Fibroblast of villous mesenchyme (primary cell): ENCODE measurements around the gene VOPP1. TPM values are rescaled to one million over a fixed set of nuclear protein-coding genes. Genes with fewer than 3 reads are reported as not detected.

Experiments
- DNase-seq: peaks from one replicate; pipeline ENCODE4 v3.0.0-alpha.2; 2010; ENCODE audit warnings: low read depth
- H3K4me3 ChIP-seq: 2 replicates; pipeline ENCODE4 v1.5.1; 2011; ENCODE audit warnings: low read depth, mild to moderate bottlenecking, low read length
- total RNA-seq: library from RNA; depleted of rRNA; stranded (reverse); fragments of >200 nt; gene quantifications from 2 replicates; pipeline ENCODE4 v1.2.3, GENCODE V29; 2012
- TF ChIP-seq, protein P1 (sequence below): IDR thresholded peaks from 2 replicates; pipeline ENCODE4 v1.5.1; 2012; ENCODE audit warnings: low read depth, mild to moderate bottlenecking, low read length; ENCODE audit not compliant: insufficient read depth

The VOPP1 gene
- total RNA-seq, 1 donor: 81.2 TPM

DNA sequence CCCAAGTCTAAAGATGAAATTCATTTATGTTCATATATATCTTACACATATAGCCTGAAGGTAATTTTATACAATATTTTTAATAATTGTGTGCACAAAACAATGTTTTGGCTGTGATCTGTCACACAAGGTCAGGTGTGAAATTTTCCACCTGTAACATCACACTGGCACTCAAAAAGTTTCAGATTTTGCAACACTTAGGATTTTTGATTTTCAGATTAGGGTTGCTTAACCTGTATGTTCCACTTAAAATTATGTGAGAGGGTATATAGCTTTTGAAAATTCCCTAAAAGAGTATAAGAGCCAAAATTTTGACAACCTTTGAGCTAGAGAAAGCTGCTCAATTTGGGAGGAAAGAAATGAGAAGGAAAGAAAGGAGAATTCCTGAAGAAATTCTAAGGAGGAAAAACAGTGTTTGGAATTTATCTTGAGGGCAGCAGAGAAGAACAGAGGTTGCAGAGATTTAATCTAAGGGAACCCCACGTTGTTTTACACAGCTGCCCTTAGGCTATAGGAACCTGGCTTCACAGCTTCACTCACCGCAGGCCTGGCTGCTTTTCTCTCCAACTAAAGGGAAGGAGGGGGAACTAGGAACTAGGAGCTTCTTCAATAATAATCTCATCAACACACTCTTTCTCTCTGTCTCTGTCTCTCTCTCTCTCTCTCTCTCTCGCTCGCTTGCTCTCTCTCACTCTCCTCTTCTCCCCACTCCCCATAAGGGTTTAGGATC is 8.5 kb downstream of the VOPP1 start:
- peak; percentile 20 for DNase-seq
- no peak overlapping the region for H3K4me3 ChIP-seq
- TF ChIP-seq, protein P1, sequence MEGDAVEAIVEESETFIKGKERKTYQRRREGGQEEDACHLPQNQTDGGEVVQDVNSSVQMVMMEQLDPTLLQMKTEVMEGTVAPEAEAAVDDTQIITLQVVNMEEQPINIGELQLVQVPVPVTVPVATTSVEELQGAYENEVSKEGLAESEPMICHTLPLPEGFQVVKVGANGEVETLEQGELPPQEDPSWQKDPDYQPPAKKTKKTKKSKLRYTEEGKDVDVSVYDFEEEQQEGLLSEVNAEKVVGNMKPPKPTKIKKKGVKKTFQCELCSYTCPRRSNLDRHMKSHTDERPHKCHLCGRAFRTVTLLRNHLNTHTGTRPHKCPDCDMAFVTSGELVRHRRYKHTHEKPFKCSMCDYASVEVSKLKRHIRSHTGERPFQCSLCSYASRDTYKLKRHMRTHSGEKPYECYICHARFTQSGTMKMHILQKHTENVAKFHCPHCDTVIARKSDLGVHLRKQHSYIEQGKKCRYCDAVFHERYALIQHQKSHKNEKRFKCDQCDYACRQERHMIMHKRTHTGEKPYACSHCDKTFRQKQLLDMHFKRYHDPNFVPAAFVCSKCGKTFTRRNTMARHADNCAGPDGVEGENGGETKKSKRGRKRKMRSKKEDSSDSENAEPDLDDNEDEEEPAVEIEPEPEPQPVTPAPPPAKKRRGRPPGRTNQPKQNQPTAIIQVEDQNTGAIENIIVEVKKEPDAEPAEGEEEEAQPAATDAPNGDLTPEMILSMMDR: no peak

DNA sequence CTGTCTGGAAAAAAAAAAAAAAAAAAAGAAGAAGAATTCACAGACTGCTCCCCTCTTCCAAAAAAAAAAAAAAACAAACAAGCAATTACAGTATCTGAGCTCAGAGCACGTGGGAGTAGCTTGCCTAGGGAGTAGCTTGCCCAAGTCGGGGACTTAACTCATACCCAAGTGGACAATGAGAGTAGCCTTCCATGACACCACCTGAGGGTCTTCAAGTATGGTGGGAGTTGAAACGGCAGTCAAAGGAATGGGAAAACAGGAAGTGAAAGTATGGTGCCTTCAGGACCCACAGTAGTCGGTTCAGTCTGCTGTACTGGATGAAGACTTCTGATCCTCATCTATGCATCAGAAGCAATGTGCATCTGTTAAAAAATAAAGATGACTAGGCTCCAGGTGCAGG is 10.6 kb downstream of the VOPP1 start:
- TF ChIP-seq, protein P1: no peak
- no peak overlapping the region for H3K4me3 ChIP-seq
- DNase-seq: no peak

DNA sequence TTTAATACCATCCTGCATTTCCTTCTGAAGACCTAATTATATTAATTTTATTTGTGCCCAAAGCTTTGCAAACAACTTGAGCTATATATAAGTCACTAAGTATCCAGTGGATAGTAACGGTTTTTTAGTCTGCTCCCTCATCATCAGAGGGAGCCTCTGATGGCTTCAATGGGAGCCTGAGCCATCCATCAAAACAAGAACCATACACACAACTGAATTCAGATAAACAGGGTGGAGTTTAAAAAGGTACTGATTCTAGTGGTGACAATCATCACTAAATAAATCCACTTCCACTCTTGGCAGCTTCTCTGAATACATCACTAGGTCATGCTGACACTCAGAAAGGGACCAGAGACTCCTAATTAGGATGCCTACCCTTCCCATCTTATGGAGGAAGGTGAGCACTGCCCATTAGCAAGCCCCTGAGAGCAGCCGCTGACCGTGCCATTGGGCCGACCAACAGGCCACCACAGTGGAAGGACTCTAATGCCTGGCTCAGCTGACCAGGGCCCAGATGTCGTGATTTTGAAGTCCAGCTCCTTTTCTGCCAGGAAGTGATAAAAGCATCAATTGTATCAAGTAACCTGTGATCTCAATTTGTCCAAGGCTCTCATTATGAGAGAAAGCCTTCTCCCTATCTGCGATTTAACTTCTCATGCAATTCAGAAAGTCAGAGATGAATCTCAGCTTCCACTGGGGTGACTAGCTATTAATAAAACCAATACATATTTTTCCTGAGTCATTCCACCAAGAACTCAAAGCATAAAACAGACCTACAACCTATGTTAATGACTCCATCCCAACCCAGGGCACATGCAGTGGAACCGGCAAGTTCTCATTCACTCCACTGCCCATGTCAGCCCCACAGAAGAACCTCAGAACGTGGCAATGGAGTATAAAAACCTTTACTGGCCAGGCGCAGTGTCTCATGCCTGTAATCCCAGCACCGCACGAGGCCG is 13.1 kb downstream of the VOPP1 start:
- TF ChIP-seq, protein P1: no peak
- no peak overlapping the region for H3K4me3 ChIP-seq
- no peak for DNase-seq

DNA sequence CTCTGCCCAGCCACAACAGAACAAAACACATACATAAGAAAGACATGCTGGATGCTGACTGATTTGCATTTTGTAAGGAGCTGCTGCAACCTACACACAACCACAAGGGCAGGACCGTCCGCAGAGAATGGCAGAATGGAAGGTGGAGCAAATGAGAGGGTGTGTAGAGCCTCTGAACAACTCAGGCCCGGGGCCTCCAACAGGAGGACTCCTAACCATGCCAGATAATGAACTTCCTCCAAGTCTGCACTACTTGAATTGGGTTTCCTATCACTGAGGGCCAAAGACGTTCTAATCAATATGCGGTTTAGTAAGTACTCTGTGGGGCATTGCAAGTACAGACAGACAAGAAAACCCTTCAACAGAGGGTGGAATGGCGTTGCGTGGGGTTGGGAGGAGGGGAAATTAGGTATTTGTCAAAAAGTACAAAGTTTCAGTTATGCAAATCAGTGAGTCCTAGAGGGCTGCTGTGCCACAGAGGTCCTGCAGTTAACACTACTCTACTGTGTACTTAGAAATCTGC is 14.6 kb downstream of the VOPP1 start:
- no peak for DNase-seq
- TF ChIP-seq, protein P1: no peak

DNA sequence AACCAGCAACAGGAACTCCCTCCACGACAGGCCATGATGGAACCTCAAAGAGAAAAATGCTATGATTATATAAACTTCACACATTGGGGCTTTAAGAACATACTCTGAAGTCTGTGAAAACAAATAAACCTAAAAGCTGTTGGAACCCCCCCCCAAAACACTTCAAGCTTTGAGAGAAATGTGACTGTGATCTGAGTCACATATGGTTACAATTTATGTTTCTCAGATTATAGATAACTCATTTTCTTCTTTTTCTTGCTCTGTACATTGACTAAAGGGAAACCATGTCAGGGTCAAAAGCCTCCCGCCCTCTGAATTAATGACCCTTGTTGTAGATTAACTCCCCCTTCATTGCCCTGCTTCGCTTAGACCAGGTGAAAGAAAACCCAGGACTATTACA is 15.8 kb downstream of the VOPP1 start:
- no peak overlapping the region for H3K4me3 ChIP-seq
- no peak for DNase-seq
- TF ChIP-seq, protein P1: no peak

More for the DNA sequence above, 14.6 kb downstream of the VOPP1 start:
- H3K4me3 ChIP-seq: no peak overlapping the region

DNA sequence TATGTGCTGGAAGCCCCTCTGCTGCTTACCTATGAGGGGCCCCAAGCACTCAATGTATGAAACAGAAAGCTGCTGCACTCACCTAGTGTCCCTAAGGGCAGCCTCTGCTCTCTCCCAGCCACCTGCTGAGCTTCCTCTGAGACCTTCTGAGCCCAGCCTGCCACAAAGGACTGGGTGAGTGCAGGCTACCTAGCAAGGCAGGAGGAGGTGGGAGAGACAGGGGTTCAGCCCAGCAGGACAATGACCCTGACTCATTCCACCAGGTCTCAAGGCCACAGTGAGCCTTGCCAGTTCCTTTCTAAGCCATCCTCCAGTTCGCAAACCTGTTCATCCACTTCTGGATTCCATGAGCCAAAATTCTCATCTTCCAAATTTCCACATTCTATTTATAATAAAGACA is 16.3 kb downstream of the VOPP1 start:
- no peak for DNase-seq
- no peak overlapping the region for H3K4me3 ChIP-seq
- TF ChIP-seq, protein P1: no peak
